Neural crest cell (in vitro differentiated cells): ENCODE measurements around the gene BIRC6. TPM values are rescaled to one million over a fixed set of nuclear protein-coding genes. Genes with fewer than 3 reads are reported as not detected.
"Not testable (repeated sequence)": the region's sequence is repeated elsewhere in the genome, so short reads cannot be mapped to it uniquely, and the experiment has no call there.

ENCODE experiments used
- DNase-seq: peaks from one replicate; pipeline ENCODE4 v3.0.0; 2021; ENCODE audit warnings: low read depth, mixed read lengths, low spot score
- H3K27ac Mint-ChIP-seq: one replicate; pipeline ENCODE4 v1.8.0; 2021; ENCODE audit warnings: mild to moderate bottlenecking, mixed read lengths; ENCODE audit not compliant: unreplicated experiment
- H3K27me3 Mint-ChIP-seq: 2 replicates; pipeline ENCODE4 v1.8.0; 2021; ENCODE audit warnings: low read depth, mild to moderate bottlenecking, mixed read lengths
- H3K36me3 Mint-ChIP-seq: 2 replicates; pipeline ENCODE4 v1.8.0; 2021; ENCODE audit warnings: low read depth, mild to moderate bottlenecking, mixed read lengths
- H3K4me1 Mint-ChIP-seq: 2 replicates; pipeline ENCODE4 v1.8.0; 2021; ENCODE audit warnings: mixed read lengths
- H3K4me3 Mint-ChIP-seq: one replicate; pipeline ENCODE4 v1.8.0; 2021; ENCODE audit warnings: mild to moderate bottlenecking, mixed read lengths
- H3K9me3 Mint-ChIP-seq: 2 replicates; pipeline ENCODE4 v1.8.0; 2021; ENCODE audit warnings: mixed read lengths
- CTCF ChIP-seq: fragments of 200-600 bp; sonication (generic); conservative IDR thresholded peaks from 2 replicates; pipeline ENCODE4 v1.5.0; 2021; ENCODE audit warnings: antibody characterized with exemption, mild to moderate bottlenecking
- total RNA-seq: library from RNA; stranded (reverse); gene quantifications from 2 replicates; pipeline ENCODE4 v1.2.1, GENCODE V29; 2021

The BIRC6 gene
- total RNA-seq, 1 donor from 2014 or later: 76.8 TPM

- no peak overlapping the region for H3K27ac Mint-ChIP-seq
- H3K4me1 Mint-ChIP-seq: peaks cover 44% of the 10 kb centered on the region
- peak overlapping the region; percentile 84 for H3K4me3 Mint-ChIP-seq
- no peak for DNase-seq
- no peaks in the 10 kb centered on the region for H3K27me3 Mint-ChIP-seq
- TF ChIP-seq CTCF: no peak
- no peaks in the 10 kb centered on the region for H3K9me3 Mint-ChIP-seq
- H3K36me3 Mint-ChIP-seq: peaks cover 8% of the 10 kb centered on the region
These were observed 3.6 kb downstream of the BIRC6 start for GRCh38 chr2:32360416-32360815.

- H3K36me3 Mint-ChIP-seq, H3K4me3 Mint-ChIP-seq, H3K9me3 Mint-ChIP-seq, H3K27me3 Mint-ChIP-seq, DNase-seq, H3K27ac Mint-ChIP-seq: not testable (repeated sequence)
- H3K4me1 Mint-ChIP-seq: peaks cover 37% of the 10 kb centered on the region
These were observed 6.2 kb downstream of the BIRC6 start for GRCh38 chr2:32362997-32363396.

- Mint-ChIP-seq H3K4me1 (peaks cover 31% of the 10 kb centered on the region), H3K27me3 (no peaks in the 10 kb centered on the region), H3K36me3 (peaks cover 8% of the 10 kb centered on the region), H3K9me3 (no peaks in the 10 kb centered on the region), H3K4me3 (no peak overlapping the region), H3K27ac (no peak overlapping the region)
- DNase-seq: no peak
- TF ChIP-seq CTCF: no peak
These were observed 6.8 kb downstream of the BIRC6 start for GRCh38 chr2:32363597-32363996.

GRCh38 chr2:32364290-32364689 is 7.5 kb downstream of the BIRC6 start:
- H3K27ac Mint-ChIP-seq, H3K4me3 Mint-ChIP-seq, H3K36me3 Mint-ChIP-seq, DNase-seq, H3K9me3 Mint-ChIP-seq, H3K27me3 Mint-ChIP-seq: not testable (repeated sequence)
- peaks cover 24% of the 10 kb centered on the region for H3K4me1 Mint-ChIP-seq

- not testable (repeated sequence) for H3K27ac Mint-ChIP-seq, H3K9me3 Mint-ChIP-seq, H3K27me3 Mint-ChIP-seq, DNase-seq, H3K4me3 Mint-ChIP-seq, H3K36me3 Mint-ChIP-seq
- H3K4me1 Mint-ChIP-seq: peaks cover 11% of the 10 kb centered on the region
These were observed 8.9 kb downstream of the BIRC6 start for GRCh38 chr2:32365679-32366078.

- no peak for TF ChIP-seq CTCF
- Mint-ChIP-seq H3K27ac (no peak overlapping the region), H3K9me3 (no peaks in the 10 kb centered on the region), H3K27me3 (no peaks in the 10 kb centered on the region), H3K4me3 (no peak overlapping the region), H3K4me1 (peaks cover 9% of the 10 kb centered on the region), H3K36me3 (peaks cover 5% of the 10 kb centered on the region)
- no peak for DNase-seq
These were observed 9.8 kb downstream of the BIRC6 start for GRCh38 chr2:32366595-32366994.

- no peak overlapping the region for H3K4me3 Mint-ChIP-seq
- DNase-seq: no peak
- TF ChIP-seq CTCF: no peak
- H3K27ac Mint-ChIP-seq: no peak overlapping the region
- H3K9me3 Mint-ChIP-seq: no peaks in the 10 kb centered on the region
- no peaks in the 10 kb centered on the region for H3K27me3 Mint-ChIP-seq
- H3K36me3 Mint-ChIP-seq: no peaks in the 10 kb centered on the region
- H3K4me1 Mint-ChIP-seq: peaks cover 11% of the 10 kb centered on the region
These were observed 12.4 kb downstream of the BIRC6 start for GRCh38 chr2:32369222-32369621.

- not testable (repeated sequence) for H3K9me3 Mint-ChIP-seq, DNase-seq, H3K27ac Mint-ChIP-seq, H3K27me3 Mint-ChIP-seq, H3K4me3 Mint-ChIP-seq, H3K36me3 Mint-ChIP-seq
- H3K4me1 Mint-ChIP-seq: peaks cover 16% of the 10 kb centered on the region
These were observed 14.1 kb downstream of the BIRC6 start for GRCh38 chr2:32370942-32371341.
